Activated naive CD8-positive, alpha-beta T cell treated with anti-CD3 and anti-CD28 coated beads, Interleukin-2, amount 50 U/mL, for 24 hours (primary cell): ENCODE data around the gene LOXL1.

ENCODE experiments used
- ATAC-seq: fragments of 150-1000 bp; cut with Tn5 transposase; one replicate; pipeline ENCODE4 v1.10.0; 2021
- DNase-seq: peaks from one replicate; pipeline ENCODE4 v3.0.0; 2021
- H3K27ac Mint-ChIP-seq: one replicate; pipeline ENCODE4 v1.8.0; 2021; ENCODE audit warnings: mild to moderate bottlenecking, mixed read lengths
- H3K27me3 Mint-ChIP-seq: one replicate; pipeline ENCODE4 v1.8.0; 2021; ENCODE audit warnings: mixed read lengths
- H3K36me3 Mint-ChIP-seq: one replicate; pipeline ENCODE4 v1.8.0; 2021; ENCODE audit warnings: low read depth, mixed read lengths
- H3K4me1 Mint-ChIP-seq: one replicate; pipeline ENCODE4 v1.8.0; 2021; ENCODE audit warnings: mixed read lengths
- H3K4me3 Mint-ChIP-seq: one replicate; pipeline ENCODE4 v1.8.0; 2021; ENCODE audit warnings: mild to moderate bottlenecking, moderate library complexity, mixed read lengths
- H3K9me3 Mint-ChIP-seq: one replicate; pipeline ENCODE4 v1.8.0; 2021; ENCODE audit warnings: mixed read lengths

Gene LOXL1

DNA sequence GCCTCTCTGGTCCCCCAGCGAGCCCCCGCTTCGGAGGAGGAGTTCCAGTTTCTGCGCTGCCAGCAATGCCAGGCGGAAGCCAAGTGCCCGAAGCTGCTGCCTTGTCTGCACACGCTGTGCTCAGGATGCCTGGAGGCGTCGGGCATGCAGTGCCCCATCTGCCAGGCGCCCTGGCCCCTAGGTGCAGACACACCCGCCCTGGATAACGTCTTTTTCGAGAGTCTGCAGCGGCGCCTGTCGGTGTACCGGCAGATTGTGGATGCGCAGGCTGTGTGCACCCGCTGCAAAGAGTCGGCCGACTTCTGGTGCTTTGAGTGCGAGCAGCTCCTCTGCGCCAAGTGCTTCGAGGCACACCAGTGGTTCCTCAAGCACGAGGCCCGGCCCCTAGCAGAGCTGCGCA, 71.7 kb downstream of the LOXL1 start:
- no peak for ATAC-seq
- no peak overlapping the region for H3K4me3 Mint-ChIP-seq
- DNase-seq: no peak
- H3K27me3 Mint-ChIP-seq: no peaks in the 10 kb centered on the region
- no peak overlapping the region for H3K27ac Mint-ChIP-seq
- peaks cover 36% of the 10 kb centered on the region for H3K36me3 Mint-ChIP-seq
- H3K4me1 Mint-ChIP-seq: peaks cover 62% of the 10 kb centered on the region
- no peaks in the 10 kb centered on the region for H3K9me3 Mint-ChIP-seq
